GM12878 (cell line): ENCODE data around the gene LMBR1. TPM values are rescaled to one million over a fixed set of nuclear protein-coding genes. Genes with fewer than 3 reads are reported as not detected.

ENCODE experiments used
- ATAC-seq: fragments of 200-7000 bp; cut with Tn5 transposase; 3 replicates; pipeline ENCODE4 v1.9.1; 2020; ENCODE audit warnings: mild to moderate bottlenecking, moderate library complexity
- BruUV-seq: library from RNA; stranded (reverse); fragments of 400-500 nt; replicated peaks from 2 replicates; lab custom pipeline; 2021; lab: Mats Ljungman, UMichigan
- CTCF ChIA-PET: fragments of 300-600 bp; sonication (Branson Sonifier 250); formaldehyde crosslinking; extraction: SDS; loops from one replicate; lab custom pipeline; 2021; ENCODE audit warnings: inconsistent platforms; lab: Yijun Ruan, JAX
- POLR2A ChIA-PET: fragments of 350-600 bp; formaldehyde crosslinking; extraction: SDS; loops from one replicate; lab custom pipeline; 2021; ENCODE audit warnings: inconsistent platforms; lab: Charles Lee
- RAD21 ChIA-PET: fragments of 300-600 bp; sonication (Branson Sonifier 250); formaldehyde crosslinking; loops from one replicate; lab custom pipeline; 2023; ENCODE audit warnings: antibody characterized with exemption; ENCODE audit not compliant: unreplicated experiment; lab: Charles Lee
- SMC1A ChIA-PET: fragments of 300-600 bp; sonication (Branson Sonifier 250); formaldehyde crosslinking; loops from one replicate; lab custom pipeline; 2023; ENCODE audit not compliant: unreplicated experiment, uncharacterized antibody; lab: Charles Lee
- DNase-seq: peaks from one replicate; pipeline ENCODE4 v3.0.0-alpha.2; 2011; ENCODE audit warnings: low read depth, low spot score
- FAIRE-seq: peaks from 3 replicates; lab custom pipeline; 2011; peaks lifted over from hg19 to GRCh38; lab: Jason Lieb, UNC
- H2AFZ ChIP-seq: 2 replicates; pipeline ENCODE4 v1.6.0; 2011; ENCODE audit warnings: low read depth, low read length, control low read depth; ENCODE audit not compliant: control insufficient read depth
- H3K27ac ChIP-seq: 2 replicates; pipeline ENCODE4 v1.5.1; 2011; ENCODE audit warnings: control low read depth; ENCODE audit not compliant: control insufficient read depth, insufficient read depth
- H3K27me3 ChIP-seq, 2 experiments: replicated peaks in 1 of 2; 2 replicates each; pipeline versions ENCODE4 v1.6.0 to v1.6.1; 2011; ENCODE audit warnings: low read length in 1 of 2; ENCODE audit not compliant: control insufficient read depth in 2 of 2, insufficient read depth in 2 of 2
- H3K36me3 ChIP-seq, 2 experiments: 2 replicates each; pipeline ENCODE4 v1.5.1; 2011; ENCODE audit warnings: low read length in 1 of 2; ENCODE audit not compliant: control insufficient read depth in 2 of 2, insufficient read depth in 2 of 2
- H3K4me1 ChIP-seq: 2 replicates; pipeline ENCODE4 v1.6.1; 2011; ENCODE audit warnings: mild to moderate bottlenecking, low read length, moderate library complexity, mixed read lengths; ENCODE audit not compliant: control insufficient read depth, insufficient read depth
- H3K4me2 ChIP-seq: 2 replicates; pipeline ENCODE4 v1.6.0; 2011; ENCODE audit warnings: control low read depth; ENCODE audit not compliant: control insufficient read depth, insufficient read depth
- H3K4me3 ChIP-seq: fragments of 200-600 bp; sonication (generic); 2 replicates; pipeline ENCODE4 v1.5.1; 2016
- H3K79me2 ChIP-seq: 2 replicates; pipeline ENCODE4 v1.6.0; 2011; ENCODE audit warnings: low read length; ENCODE audit not compliant: control insufficient read depth, insufficient read depth
- H3K9ac ChIP-seq: 2 replicates; pipeline ENCODE4 v1.8.0; 2011; ENCODE audit warnings: low read length, control low read depth, mixed read lengths; ENCODE audit not compliant: control insufficient read depth, insufficient read depth
- H3K9me3 ChIP-seq: replicated peaks from 3 replicates; pipeline ENCODE4 v1.5.1; 2011; ENCODE audit warnings: mild to moderate bottlenecking, low read length; ENCODE audit not compliant: control insufficient read depth, insufficient read depth
- H4K20me1 ChIP-seq: 2 replicates; pipeline ENCODE4 v1.6.0; 2011; ENCODE audit not compliant: control insufficient read depth, insufficient read depth
- ATF2 ChIP-seq: IDR thresholded peaks from 2 replicates; pipeline ENCODE4 v1.6.1; 2012; ENCODE audit warnings: low read length, inconsistent platforms
- BACH1 ChIP-seq: fragments of 450-650 bp; IDR thresholded peaks from 2 replicates; pipeline ENCODE4 v1.6.1; 2017; ENCODE audit warnings: mild to moderate bottlenecking, borderline replicate concordance
- CBX5 ChIP-seq: sonication (generic); IDR thresholded peaks from 2 replicates; pipeline ENCODE4 v1.6.1; 2016; ENCODE audit warnings: low read depth, moderate library complexity, mild to moderate bottlenecking, inconsistent platforms
- FOXK2 ChIP-seq: fragments of 450-650 bp; IDR thresholded peaks from 2 replicates; pipeline ENCODE4 v1.6.1; 2017; ENCODE audit warnings: mild to moderate bottlenecking, moderate library complexity
- GABPA ChIP-seq: IDR thresholded peaks from 2 replicates; pipeline ENCODE4 v1.6.1; 2014; ENCODE audit warnings: antibody characterized with exemption, low read depth, mild to moderate bottlenecking, inconsistent platforms
- PKNOX1 ChIP-seq: fragments of 450-650 bp; IDR thresholded peaks from 2 replicates; pipeline ENCODE4 v1.6.1; 2016; ENCODE audit warnings: mild to moderate bottlenecking
- POLR2AphosphoS2 ChIP-seq: IDR thresholded peaks from 2 replicates; pipeline ENCODE4 v1.6.1; 2011; ENCODE audit warnings: low read depth, mild to moderate bottlenecking, low read length, improper control_type of control experiment, moderate library complexity
- RCOR1 ChIP-seq: conservative IDR thresholded peaks from 2 replicates; pipeline ENCODE4 v1.6.1; 2012; ENCODE audit warnings: low read depth, low read length, improper control_type of control experiment
- SMARCA5 ChIP-seq: fragments of 450-650 bp; IDR thresholded peaks from 2 replicates; pipeline ENCODE4 v1.6.1; 2017; ENCODE audit warnings: mild to moderate bottlenecking
- TAF1 ChIP-seq: IDR thresholded peaks from 2 replicates; pipeline ENCODE4 v1.6.1; 2011; ENCODE audit warnings: mild to moderate bottlenecking, low read depth, low read length, borderline replicate concordance
- USF2 ChIP-seq: IDR thresholded peaks from 2 replicates; pipeline ENCODE4 v1.6.1; 2011; ENCODE audit warnings: low read depth, low read length, improper control_type of control experiment, borderline replicate concordance
- WGBS: methylation state at CpG from one replicate; pipeline ENCODE4 v1.1.6; 2016; ENCODE audit warnings: low lambda C conversion rate; ENCODE audit not compliant: insufficient replicate concordance, insufficient coverage; ENCODE audit errors: missing lambda C conversion rate; 5-methylcytosine and 5-hydroxymethylcytosine counted together
- in situ Hi-C: fragments of 300-500 bp; cut with MboI; formaldehyde crosslinking; loops from 9 replicates; pipeline ENCODE4 v1.14.3; 2018; ENCODE audit warnings: mixed read lengths
- intact Hi-C: fragments of 100-400 bp; cut with micrococcal nuclease; formaldehyde crosslinking; loops from one replicate; pipeline ENCODE4 v1.14.2; 2022; ENCODE audit not compliant: unreplicated experiment
- polyA plus RNA-seq, 11 experiments: library from polyadenylated mRNA; depleted of rRNA in 4 of 11; unstranded in 6 of 11; stranded (reverse) in 5 of 11; fragments of >200 nt; fragmentation: Nextera tagmentation in 4 of 11; fragmentation: Illumina TruSeq in 1 of 11; extraction: Ambion mirVana in 4 of 11; extraction: Trizol in 1 of 11; gene quantifications; 1 replicate in 1 of 11; 2 replicates in 10 of 11; pipeline versions ENCODE4 v1.2.1 to v1.2.3, GENCODE V29; 2011 to 2016; ENCODE audit warnings: inconsistent platforms in 2 of 11, missing spikeins in 2 of 11, low read depth in 1 of 11
- total RNA-seq, 4 experiments: library from RNA; depleted of rRNA in 3 of 4; stranded (reverse); fragments of >200 nt in 3 of 4; fragmentation: Illumina TruSeq in 1 of 4; extraction: Trizol in 1 of 4; gene quantifications; 2 replicates each; pipeline versions ENCODE4 v1.2.1 to v1.2.3, GENCODE V29; 2013 to 2021

Gene LMBR1
- total and polyA plus RNA-seq, 10 of the 15 experiments (the other 5 are each of a cell fraction or from before 2014, with no cell fraction given), result 4.0 to 63.5 (median 28.8) TPM

GRCh38 chr7:156848979-156849378, 44.0 kb downstream of the LMBR1 start:
- in situ Hi-C loops (no loop called here), intact Hi-C loops (no loop called here)
- no peaks in the 10 kb centered on the region; the same call in 1 of the 3 replicates for H3K9me3 ChIP-seq
- DNase-seq (no peak), FAIRE-seq (no peak), ATAC-seq (no peak)
- H3K4me3 ChIP-seq, result no peak overlapping the region
- H3K79me2 ChIP-seq, result peaks cover 10% of the 10 kb centered on the region
- H3K4me1 ChIP-seq, result no peaks in the 10 kb centered on the region
- no peak for TF ChIP-seq GABPA
- no peak for TF ChIP-seq RCOR1
- TF ChIP-seq CBX5, result no peak
- no peak for TF ChIP-seq POLR2AphosphoS2
- TF ChIP-seq USF2, result no peak
- TF ChIP-seq PKNOX1, result no peak
- no peak for TF ChIP-seq BACH1
- TF ChIP-seq TAF1, result no peak
- no peak for TF ChIP-seq ATF2
- TF ChIP-seq SMARCA5, result no peak
- TF ChIP-seq FOXK2, result no peak
- WGBS, result 97% methylated on average over 3 of the region's 3 CpGs
- no peak overlapping the region for H3K9ac ChIP-seq
- no peak overlapping the region for H3K27ac ChIP-seq
- RAD21 ChIA-PET, result no interaction called here
- SMC1A ChIA-PET, result interaction anchor here (1.7 kb wide), 1 partner anchor 17 kb away, joined by 4 read pairs; no protein-coding TSS in a partner anchor
- BruUV-seq, result no TSS peak
- no peaks in the 10 kb centered on the region for H3K27me3 ChIP-seq
- CTCF ChIA-PET, result interaction anchor here (1.0 kb wide), 1 partner anchor 9 kb away, joined by 4 read pairs; no protein-coding TSS in a partner anchor
- no peak overlapping the region for H3K4me2 ChIP-seq
- no peaks in the 10 kb centered on the region; a peak in 1 of 4 replicates for H3K36me3 ChIP-seq
- POLR2A ChIA-PET, result no interaction called here
- H4K20me1 ChIP-seq, result no peaks in the 10 kb centered on the region
- no peak overlapping the region for H2AFZ ChIP-seq
